ENCODE results near the gene PPP2R3C.
"Not testable (repeated sequence)": the region's sequence is repeated elsewhere in the genome, so short reads cannot be mapped to it uniquely, and the experiment has no call there.

Gene PPP2R3C

DNA sequence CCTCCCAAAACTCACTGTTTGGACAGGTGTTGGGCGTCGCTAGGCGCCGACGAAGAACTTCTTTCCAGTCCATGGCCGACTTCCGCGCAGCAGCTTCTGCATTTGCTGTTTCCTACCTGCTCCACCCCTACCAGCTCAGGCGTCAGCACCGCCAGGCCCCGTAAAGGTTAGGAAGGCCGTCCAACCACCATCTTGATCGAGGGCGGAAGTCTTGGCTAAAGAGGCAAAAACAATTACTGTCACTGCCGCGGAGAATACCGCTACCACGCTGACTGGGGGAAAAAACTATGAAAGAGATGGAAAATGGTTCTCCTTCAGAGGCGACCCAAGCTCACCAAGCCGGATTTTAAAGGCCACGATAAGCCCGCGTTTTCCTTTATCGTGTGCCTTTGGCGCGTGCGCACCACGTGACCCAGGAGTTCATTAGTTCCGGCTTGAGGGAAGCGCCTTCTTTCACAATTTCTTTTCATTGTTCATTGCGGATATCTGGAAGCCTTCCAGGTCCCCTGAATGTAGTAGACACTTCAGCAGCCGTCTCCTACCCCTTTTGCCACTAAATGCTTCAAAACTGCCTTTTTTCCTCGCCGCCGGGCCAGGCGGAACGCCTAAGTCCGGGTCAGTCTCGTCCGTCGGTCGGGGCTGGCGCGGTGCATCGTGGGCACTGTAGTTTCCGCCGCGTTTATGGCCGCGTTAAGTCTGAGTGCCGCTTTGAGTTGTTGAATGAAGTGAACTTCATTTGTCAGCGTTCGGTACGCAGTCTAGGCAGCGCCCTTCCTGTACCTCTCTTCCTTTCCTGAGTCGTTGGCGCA lies at the start of gene PPP2R3C, which contains the start of gene PRORP:
Gene PPP2R3C (minus strand): TSS at position 104 of the 809 bp plus-strand sequence. CDS start 31 bp downstream, at position 73.
Gene PRORP (plus strand): TSS at position 666 of the 809 bp plus-strand sequence. CDS start 694 bp downstream, outside the sequence.
- peak; percentile 98 for DNase-seq (ENCODE audit: low read depth, low spot score)

DNA sequence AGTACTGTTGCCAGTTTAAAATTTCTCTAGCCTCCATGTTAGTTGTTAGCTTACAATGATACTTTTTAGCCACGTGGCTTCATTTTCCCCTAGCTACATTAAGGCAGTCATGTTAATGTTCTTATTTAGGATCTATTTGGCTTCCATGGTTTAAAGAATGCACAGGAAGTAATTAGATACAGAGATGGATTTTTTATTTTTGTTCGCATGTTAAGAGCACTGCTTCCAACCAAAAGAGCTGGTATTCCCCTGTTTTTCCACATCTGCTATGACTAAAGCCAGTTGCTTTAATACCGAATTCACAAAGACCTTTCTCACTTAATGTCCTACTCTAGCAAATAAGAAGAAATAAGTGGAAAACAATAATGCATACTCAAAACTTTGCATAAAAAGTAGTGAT lies 45.7 kb upstream of the PPP2R3C start:
- DNase-seq (ENCODE audit: low read depth, low spot score): no peak

DNA sequence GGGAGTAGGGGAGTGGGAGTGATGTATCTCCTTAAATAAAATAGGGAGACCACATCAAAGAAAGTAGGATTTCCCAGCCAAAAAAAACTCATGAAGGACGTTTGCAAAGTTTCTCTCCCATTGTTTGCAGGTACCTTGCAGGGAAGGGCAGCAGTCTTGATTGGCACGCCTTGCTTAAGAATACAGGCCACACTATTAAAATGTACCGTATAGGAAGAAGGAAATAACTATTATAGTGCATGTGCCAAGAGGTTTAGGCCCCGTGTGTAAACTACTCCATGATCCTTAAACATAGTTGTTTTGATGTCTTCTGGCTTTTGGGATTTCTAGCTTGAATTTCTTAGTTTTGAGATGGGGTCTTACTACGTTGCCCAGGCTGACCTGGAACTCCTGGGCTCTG lies 43.1 kb upstream of the PPP2R3C start:
- no peak for DNase-seq (ENCODE audit: low read depth, low spot score)

DNA sequence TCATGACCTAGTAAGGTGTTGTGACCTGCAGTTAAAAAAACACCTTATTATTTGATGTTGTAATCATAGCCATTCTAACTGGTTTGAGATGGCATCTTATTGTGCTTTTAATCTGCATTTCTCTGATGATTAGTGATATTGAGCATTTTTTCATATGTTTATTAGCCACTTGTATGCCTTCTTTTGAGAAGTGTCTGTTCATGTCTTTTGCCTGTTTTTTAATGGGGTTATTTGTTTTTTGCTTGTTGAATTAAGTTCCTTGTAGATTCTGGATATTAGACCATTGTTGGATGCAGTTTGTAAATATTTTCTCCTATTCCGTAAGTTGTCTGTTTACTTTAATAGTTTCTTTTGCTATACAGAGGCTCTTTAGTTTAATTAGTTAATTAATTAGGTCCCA lies 41.6 kb upstream of the PPP2R3C start:
- DNase-seq (ENCODE audit: low read depth, low spot score): no peak

DNA sequence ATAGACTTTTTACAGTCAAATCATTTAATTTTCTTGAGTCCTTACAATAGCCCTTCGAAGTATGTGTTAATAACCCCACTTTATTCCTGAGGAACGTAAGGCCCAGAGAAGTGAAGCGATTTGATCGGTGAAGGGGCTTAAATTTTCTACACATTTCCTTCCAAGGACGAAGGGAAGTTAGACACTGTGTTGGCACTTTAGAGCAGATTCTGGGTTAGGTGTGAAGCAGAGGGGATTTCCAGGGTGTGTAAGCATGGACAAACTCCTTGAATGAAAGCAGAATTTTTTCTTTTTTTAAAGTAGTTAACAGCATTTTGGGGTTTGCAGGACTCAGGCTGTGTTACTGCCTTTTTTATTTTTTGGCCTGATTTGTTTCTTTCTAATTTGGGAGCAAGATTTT lies 39.4 kb upstream of the PPP2R3C start:
- DNase-seq (ENCODE audit: low read depth, low spot score): no peak

DNA sequence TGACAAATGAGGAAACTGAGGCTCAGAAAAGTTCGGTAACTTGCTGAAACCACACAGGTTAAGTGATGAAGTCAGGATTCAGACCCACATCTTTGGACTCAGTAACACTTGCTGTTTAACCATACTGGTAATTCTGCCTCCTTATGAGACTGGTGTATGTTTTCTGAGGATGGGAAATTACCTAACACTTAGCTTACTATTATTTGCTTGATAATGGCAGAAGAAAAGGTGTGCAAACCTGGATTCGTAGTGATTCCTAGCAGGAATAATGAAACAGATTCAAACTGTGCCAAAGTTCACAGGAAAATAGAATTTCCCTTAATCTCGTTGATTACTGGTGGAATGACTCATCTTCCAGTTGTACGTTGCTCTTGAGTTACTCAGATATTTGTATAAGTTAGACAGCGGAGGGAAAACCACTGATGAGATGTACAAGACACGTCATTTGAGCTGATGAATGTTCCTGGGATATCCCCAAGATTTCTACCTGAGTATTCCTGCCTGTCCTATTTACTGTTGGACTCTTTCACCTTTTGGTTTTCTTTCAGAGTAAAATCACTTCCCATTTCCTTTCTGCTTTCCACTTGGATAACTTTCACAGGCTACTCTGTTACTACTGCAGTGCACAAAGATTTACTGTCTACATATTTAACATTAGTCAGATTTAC lies 38.1 kb upstream of the PPP2R3C start:
- DNase-seq (ENCODE audit: low read depth, low spot score): no peak

DNA sequence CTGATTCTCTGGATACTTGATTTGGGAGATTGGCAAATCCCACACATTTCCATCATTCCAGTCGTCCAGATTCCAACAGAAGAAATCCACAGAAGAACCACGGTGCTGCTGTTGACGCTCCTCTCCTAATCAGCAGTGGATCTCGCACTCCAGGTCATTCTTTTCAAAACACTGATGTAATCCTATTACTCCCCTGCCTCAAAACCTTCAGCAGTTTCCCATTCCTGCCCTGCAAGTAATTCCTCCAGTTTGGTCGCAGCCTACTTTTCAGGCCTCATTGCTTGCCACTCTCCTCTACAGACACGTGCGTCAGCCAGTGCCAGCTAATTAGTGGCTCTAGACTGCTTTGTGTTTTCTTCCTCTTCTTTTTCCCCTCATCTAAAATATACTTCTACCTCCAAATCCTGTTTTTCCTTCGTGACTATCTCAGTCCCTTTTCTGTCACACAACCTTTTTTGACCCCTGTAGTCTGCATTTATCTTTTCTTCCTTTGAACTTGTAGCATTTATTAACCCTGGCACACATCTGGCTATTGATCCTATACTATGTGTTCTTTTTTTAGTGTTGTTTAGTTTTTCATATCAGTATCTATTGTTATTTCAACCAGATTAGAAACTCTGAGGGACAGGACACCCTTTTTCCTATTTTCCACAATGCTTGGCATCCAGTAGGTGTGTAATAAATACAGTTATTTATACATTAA lies 37.3 kb upstream of the PPP2R3C start:
- DNase-seq (ENCODE audit: low read depth, low spot score): peak; percentile 58

DNA sequence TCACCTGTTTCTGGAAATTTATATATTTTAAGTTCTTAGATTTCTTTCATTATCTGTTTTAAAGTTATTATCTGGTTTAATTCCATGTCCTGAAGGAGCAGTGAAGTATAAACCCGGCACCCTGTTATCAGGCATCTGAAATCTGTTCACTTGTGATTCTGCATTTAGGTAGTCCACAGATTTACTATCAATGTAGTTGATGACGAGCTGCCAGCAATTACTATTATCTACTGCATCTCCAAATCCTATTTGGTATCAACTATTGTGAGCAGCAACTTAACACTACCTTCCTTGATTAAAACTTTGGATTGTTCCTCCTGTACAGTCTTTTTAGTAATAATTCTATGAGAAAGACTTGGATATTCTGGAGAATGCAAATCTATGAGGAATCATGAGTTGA lies 36.7 kb upstream of the PPP2R3C start:
- no peak for DNase-seq (ENCODE audit: low read depth, low spot score)

DNA sequence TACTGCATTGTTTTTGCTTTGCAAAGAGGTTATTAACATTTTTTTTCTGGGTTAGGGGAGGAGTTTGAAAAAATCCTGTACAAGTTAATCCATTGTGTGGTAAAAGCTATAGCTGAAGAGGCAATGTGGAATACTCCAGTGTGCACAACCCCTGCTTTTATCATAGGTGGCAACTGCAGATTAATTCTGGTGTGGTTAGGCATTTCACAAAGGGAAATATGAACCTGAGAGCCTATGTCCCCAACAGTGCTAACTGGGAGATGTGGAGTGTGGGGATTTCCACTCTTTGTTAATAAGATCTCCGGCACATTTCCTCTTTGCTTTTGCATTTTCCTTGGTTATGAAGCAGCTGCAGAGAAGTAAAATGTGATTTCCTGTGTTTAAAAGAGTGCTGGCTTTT lies 34.2 kb upstream of the PPP2R3C start:
- DNase-seq (ENCODE audit: low read depth, low spot score): no peak

DNA sequence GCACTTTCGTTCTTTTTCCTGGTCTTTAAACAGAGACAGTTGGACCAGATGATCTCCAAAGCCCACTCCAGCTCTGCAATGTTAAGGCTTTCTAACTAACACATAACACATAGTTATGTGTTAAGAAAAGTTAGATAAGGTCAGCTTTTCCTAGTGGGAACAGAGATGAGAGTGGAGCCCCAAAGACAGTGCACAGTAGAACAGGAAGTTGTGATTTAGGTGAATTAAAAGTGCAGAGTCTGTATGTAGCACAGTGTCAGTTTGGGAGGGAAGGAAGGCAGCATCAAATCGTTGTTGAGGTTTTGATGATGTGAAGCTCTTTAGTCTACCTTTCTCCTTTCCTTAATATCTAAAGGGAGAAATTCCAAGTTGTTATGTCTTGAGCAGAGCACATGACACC lies 32.2 kb upstream of the PPP2R3C start:
- DNase-seq (ENCODE audit: low read depth, low spot score): no peak

DNA sequence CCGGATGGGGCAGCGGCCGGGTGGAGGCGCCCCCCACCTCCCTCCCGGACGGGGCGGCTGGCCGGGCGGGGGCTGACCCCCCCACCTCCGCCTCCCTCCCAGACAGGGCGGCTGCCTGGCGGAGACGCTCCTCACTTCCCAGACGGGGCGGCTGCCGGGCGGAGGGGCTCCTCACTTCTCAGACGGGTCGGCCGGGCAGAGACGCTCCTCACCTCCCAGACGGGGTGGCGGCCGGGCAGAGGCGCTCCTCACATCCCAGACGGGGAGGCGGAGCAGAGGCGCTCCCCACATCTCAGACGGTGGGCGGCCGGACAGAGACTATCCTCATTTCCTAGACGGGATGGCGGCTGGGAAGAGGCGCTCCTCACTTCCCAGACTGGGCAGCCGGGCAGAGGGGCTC lies 30.7 kb upstream of the PPP2R3C start:
- DNase-seq (ENCODE audit: low read depth, low spot score): not testable (repeated sequence)

DNA sequence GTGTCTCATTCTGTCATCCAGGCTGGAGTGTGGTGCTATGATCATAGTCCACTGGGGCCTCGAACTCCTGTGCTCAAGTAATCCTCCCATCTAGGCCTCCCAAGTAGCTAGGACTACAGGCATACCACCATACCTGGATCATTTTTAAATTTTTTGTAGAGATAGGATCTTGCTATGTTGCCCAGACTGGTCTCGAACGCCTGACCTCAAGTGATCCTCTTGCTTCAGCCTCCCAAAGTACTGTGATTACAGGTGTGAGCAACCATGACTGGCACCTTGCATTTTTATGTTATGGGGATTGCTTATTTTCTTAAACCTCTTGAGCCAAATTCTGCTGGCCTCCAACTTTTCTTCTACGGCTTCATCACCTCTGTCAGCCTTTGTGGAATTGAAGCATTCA lies 27.4 kb upstream of the PPP2R3C start:
- no peak for DNase-seq (ENCODE audit: low read depth, low spot score)

DNA sequence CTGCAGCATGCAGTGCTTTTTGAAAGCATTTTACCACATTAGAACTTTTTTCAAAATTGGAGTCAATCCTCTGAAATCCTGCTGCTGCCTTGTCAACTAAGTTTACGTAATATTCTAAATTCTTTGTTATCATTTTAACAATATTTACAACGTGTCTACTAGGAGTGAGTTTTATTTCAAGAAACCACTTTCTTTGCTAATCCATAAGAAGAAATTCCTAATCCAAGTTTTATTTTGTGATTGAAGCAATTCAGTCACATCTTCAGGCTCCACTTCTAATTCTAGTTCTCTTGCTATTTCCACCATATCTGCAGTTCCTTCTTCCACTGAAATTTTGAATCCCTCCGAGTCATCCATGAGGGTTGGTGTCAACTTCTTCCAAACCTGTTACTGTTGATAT lies 25.9 kb upstream of the PPP2R3C start:
- no peak for DNase-seq (ENCODE audit: low read depth, low spot score)

DNA sequence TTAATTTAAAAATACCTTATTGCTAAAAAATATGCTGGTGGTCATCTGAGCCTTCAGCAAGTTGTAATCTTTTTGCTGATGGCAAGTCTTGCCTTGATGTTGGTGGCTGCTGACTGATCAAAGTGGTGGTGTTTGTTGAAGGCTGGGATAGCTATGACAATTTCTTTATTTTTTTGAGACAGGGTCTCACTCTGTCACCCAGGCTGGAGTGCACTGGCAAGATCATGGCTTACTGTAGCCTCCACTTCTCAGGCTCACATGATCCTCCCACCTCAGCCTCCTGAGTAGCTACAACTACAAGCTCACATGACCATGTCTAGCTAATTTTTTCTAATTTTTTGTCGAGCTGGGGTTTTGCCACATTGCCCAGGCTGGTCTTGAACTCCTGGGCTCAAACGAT lies 25.4 kb upstream of the PPP2R3C start:
- DNase-seq (ENCODE audit: low read depth, low spot score): no peak

DNA sequence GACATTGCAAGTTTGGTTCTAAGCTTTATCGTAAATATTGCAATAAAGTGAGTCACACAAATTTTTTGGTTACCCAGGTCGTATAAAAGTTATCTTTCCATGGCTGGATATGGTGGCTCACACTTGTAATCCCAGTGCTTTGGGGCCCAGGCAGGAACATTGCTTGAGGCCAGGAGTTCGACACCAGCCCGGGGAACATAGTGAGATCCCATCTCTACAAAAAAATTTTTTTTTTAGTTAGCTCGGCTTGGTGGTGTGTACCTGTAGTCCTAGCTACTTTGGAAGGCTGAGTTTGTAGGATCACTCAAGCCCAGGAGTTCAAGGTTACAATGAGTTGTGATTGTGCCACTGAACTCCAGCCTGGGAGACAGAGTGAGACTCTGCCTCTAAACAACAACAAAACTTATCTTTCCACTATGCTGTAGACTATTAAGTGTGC lies 24.9 kb upstream of the PPP2R3C start:
- DNase-seq (ENCODE audit: low read depth, low spot score): no peak

DNA sequence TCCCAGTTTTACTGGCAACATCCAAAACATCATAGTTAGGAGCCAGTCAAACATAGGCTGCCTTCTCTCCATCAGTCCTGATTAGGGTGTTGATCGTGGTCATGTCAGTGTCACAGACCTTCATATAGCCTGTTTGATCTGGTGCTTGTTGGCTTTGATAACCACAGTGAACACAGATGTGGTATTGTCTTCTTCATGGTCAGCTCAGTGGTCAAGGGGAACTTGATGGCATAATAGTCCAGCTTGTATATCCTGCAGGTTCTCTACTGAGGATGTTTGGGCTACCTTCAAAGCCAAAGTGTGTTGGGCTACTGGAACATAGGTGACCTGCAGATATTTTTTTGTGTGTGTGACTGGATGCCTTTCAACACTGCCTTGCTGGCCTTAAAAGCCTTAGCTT lies 22.2 kb upstream of the PPP2R3C start:
- no peak for DNase-seq (ENCODE audit: low read depth, low spot score)

DNA sequence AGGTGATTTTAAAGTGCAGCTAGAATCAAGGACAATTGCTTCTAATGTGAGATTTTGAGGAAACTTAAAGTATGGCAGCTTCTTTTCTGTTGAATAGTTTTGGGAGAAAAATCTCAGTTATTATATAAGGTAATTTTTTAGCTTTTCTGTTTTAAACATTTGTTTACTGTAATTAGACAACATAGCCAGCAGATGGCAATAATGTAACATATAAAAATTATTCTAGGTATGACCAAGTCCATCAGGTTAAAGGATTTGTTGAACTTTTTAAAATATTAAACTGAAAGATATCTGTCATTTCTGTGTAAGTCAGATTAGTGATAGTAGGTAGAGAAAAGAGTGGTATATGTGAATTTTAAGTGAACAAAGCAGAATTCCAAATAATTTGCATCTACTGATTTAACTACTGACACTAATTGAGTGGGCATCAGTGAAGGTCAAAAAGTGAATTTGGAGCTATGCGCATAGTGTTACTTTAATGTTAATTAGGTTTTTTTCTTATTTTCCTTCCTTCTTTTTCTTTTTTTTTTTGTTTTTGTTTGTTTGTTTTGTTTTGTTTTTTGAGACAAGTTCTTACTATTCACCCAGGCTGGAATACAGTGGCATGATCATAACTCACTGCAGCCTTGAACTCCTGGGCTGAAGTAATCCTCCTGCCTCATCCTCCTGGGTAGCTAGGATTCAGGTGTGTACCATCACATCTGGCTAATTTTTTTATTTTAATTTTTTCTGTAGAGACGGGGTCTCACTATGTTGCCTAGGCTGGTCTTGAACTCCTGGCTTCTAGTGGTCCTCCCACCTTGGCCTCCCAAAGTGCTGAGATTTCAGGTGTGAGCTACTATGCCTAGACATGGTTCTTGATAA lies 19.2 kb upstream of the PPP2R3C start:
- DNase-seq (ENCODE audit: low read depth, low spot score): no peak

DNA sequence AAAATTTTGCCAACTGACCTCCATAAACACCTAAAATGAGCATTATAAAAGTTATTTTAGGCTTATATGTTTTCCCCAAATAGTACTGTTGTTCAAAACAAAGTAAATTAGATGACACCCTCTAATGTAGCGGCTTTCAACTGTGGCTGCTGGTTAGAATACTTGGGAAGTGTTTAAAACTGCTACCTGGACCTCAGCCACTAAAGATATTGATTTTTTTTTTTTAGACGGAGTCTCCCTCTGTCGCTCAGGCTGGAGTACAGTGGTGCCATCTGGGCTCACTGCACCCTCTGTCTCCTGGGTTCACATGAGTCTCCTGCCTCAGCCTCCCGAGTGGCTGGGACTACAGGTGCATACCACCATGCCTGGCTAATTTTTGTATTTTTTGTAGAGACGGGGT lies 16.8 kb upstream of the PPP2R3C start:
- no peak for DNase-seq (ENCODE audit: low read depth, low spot score)

DNA sequence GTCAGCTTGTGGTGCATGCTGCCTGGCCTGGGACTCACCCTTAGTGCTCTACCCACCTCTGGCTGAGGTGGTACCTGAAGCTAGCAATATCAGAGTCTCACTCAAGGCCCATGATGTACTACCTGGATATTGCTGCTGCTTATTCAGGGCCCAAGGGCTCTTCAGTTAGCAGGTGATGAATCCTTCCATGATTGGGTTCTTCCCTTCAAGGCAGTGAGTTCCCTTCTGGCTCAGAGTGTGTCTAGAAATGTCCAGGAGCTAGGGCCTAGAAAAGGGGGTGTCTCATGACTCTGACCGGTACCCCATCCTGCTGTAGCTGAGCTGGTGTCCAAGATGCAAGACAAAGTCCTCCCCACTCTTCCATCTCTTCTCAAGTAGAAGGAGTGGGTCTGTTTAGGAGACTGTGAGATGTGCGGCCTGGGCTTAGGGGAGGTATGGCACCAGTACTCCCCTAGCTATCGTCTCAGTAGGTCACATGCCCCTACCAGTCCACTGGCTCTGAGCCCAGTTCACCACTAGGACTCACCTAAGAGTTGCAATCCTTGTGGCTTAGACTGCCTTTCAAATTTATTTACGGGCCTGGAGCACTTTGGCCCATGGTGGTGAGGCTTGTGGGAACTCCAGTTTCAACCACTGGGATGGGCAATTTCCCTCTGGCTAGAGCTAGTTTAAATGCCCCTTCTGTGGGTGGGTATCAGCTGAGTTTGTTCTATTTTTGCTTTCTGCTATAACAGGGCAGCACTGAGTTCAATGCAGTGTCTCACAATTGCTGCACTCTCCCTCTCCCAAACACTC lies 12.7 kb upstream of the PPP2R3C start:
- no peak for DNase-seq (ENCODE audit: low read depth, low spot score)

DNA sequence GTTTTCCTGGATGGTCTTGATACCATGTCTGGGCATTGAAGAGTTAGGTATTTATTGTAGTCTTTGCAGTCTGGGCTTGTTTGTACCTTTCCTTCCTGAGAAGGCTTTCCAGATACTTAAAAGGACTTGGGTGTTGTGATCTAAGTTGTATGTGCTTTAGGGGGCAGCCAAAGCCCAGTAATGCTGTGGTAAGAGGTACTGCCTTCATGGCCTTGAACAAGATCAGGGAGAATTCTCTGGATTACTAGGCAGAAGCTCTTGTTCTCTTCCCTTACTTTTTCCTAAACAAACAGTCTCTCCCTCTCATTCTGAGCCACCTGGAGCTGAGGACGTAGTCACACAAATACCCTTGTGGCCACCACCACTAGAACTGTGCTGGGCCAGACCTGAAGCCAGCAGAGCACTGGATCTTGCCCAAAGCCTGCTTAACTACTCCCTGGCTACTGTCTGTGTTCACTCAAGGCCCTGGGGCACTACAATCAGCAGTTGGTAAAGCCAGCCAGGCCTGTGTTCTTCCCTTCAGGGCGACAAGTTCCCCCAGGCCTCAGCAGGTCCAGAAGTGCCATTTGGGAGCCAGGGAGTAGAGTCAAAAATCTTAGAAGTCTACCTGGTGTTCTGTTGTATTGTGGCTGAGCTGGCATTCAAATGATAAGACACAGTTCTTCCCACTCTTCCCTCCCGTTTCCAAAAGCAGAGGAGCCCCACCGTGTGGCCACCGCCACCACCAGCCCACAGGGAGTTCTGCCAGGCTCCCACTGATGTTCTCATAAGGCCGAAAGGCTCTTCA lies 11.9 kb upstream of the PPP2R3C start:
- DNase-seq (ENCODE audit: low read depth, low spot score): peak; percentile 60
